IMR-90 (cell line): ENCODE data around the gene FCMR. TPM values are rescaled to one million over a fixed set of nuclear protein-coding genes. Genes with fewer than 3 reads are reported as not detected.

Source experiments
- ATAC-seq: fragments of 200-7000 bp; cut with Tn5 transposase; 2 replicates; pipeline ENCODE4 v1.9.1; 2020; ENCODE audit warnings: low read depth, mild to moderate bottlenecking, moderate library complexity
- BruUV-seq: library from RNA; stranded (reverse); fragments of 400-500 nt; replicated peaks from 2 replicates; lab custom pipeline; 2021; lab: Mats Ljungman, UMichigan
- CTCF ChIA-PET: fragments of 300-600 bp; formaldehyde crosslinking; extraction: SDS; loops from one replicate; lab custom pipeline; 2021; ENCODE audit warnings: antibody characterized with exemption; lab: Yijun Ruan, JAX
- POLR2A ChIA-PET: fragments of 300-600 bp; sonication (Branson Sonifier 250); formaldehyde crosslinking; loops from one replicate; lab custom pipeline; 2022; ENCODE audit warnings: antibody characterized with exemption; ENCODE audit not compliant: unreplicated experiment; lab: Charles Lee
- DNase-seq: peaks from one replicate; pipeline ENCODE4 v3.0.0; 2013
- H2AFZ ChIP-seq: replicated peaks from 2 replicates; pipeline ENCODE3; 2013; ENCODE audit warnings: low read length, mild to moderate bottlenecking; ENCODE audit not compliant: poor library complexity
- H2AK5ac ChIP-seq: 2 replicates; pipeline ENCODE4 v1.6.1; 2013; ENCODE audit warnings: low read depth, low read length, inconsistent platforms
- H2AK9ac ChIP-seq: replicated peaks from 2 replicates; pipeline ENCODE3; 2013; ENCODE audit warnings: mild to moderate bottlenecking, low read depth, low read length, moderate library complexity; ENCODE audit not compliant: poor library complexity
- H2BK120ac ChIP-seq: 2 replicates; pipeline ENCODE4 v1.6.1; 2013; ENCODE audit warnings: low read depth, low read length, inconsistent platforms
- H2BK15ac ChIP-seq: 3 replicates; pipeline ENCODE4 v1.6.1; 2013; ENCODE audit warnings: low read depth, low read length, inconsistent platforms
- H2BK20ac ChIP-seq: 2 replicates; pipeline ENCODE4 v1.6.1; 2013; ENCODE audit warnings: low read depth, mild to moderate bottlenecking, inconsistent platforms, low read length, moderate library complexity
- H2BK5ac ChIP-seq: 2 replicates; pipeline ENCODE4 v1.6.1; 2013; ENCODE audit warnings: mild to moderate bottlenecking, low read depth, low read length, inconsistent platforms; ENCODE audit not compliant: poor library complexity, severe bottlenecking
- H3K14ac ChIP-seq: replicated peaks from 2 replicates; pipeline ENCODE4 v1.6.1; 2013; ENCODE audit warnings: low read depth, low read length, inconsistent platforms
- H3K18ac ChIP-seq: 2 replicates; pipeline ENCODE4 v1.6.1; 2013; ENCODE audit warnings: low read depth, low read length, control low read depth
- H3K23ac ChIP-seq: 2 replicates; pipeline ENCODE4 v1.6.1; 2013; ENCODE audit warnings: low read depth, low read length, inconsistent platforms
- H3K27ac ChIP-seq: 2 replicates; pipeline ENCODE4 v1.5.1; 2013; ENCODE audit warnings: mild to moderate bottlenecking, control low read depth, low read length; ENCODE audit not compliant: insufficient read depth
- H3K27me3 ChIP-seq: 2 replicates; pipeline ENCODE4 v1.6.1; 2013; ENCODE audit warnings: low read length; ENCODE audit not compliant: control insufficient read depth, insufficient read depth
- H3K36me3 ChIP-seq: 2 replicates; pipeline ENCODE4 v1.6.1; 2013; ENCODE audit warnings: low read length, mixed read lengths; ENCODE audit not compliant: control insufficient read depth, insufficient read depth
- H3K4ac ChIP-seq: 2 replicates; pipeline ENCODE4 v1.6.1; 2013; ENCODE audit warnings: low read depth, low read length, inconsistent platforms
- H3K4me1 ChIP-seq: 2 replicates; pipeline ENCODE4 v1.6.1; 2013; ENCODE audit warnings: low read length, mixed read lengths; ENCODE audit not compliant: control insufficient read depth, insufficient read depth
- H3K4me2 ChIP-seq: 2 replicates; pipeline ENCODE4 v1.6.1; 2013; ENCODE audit warnings: low read depth, mild to moderate bottlenecking, control low read depth, low read length, moderate library complexity
- H3K4me3 ChIP-seq: 2 replicates; pipeline ENCODE4 v1.5.1; 2013; ENCODE audit warnings: low read depth, mild to moderate bottlenecking, control low read depth, low read length, moderate library complexity; ENCODE audit not compliant: insufficient read depth
- H3K56ac ChIP-seq: 2 replicates; pipeline ENCODE4 v1.6.1; 2013; ENCODE audit warnings: low read length, inconsistent platforms; ENCODE audit not compliant: insufficient read depth; ENCODE audit errors: extremely low read depth
- H3K79me1 ChIP-seq, 2 experiments: 2 replicates each; pipeline ENCODE4 v1.6.1; 2013; ENCODE audit warnings: low read length in 2 of 2, inconsistent platforms in 1 of 2, low read depth in 1 of 2
- H3K9ac ChIP-seq: 2 replicates; pipeline ENCODE4 v1.6.1; 2013; ENCODE audit warnings: low read depth, low read length, control low read depth
- H3K9me1 ChIP-seq: 2 replicates; pipeline ENCODE4 v1.6.1; 2013; ENCODE audit warnings: low read length, inconsistent platforms; ENCODE audit not compliant: insufficient read depth
- H3K9me3 ChIP-seq: 2 replicates; pipeline ENCODE4 v1.6.1; 2013; ENCODE audit warnings: low read length; ENCODE audit not compliant: control insufficient read depth, insufficient read depth
- H4K20me1 ChIP-seq: 2 replicates; pipeline ENCODE4 v1.6.1; 2013; ENCODE audit warnings: low read length, inconsistent platforms; ENCODE audit not compliant: insufficient read depth
- H4K5ac ChIP-seq: 2 replicates; pipeline ENCODE4 v1.6.1; 2013; ENCODE audit warnings: mild to moderate bottlenecking, low read depth, low read length, control low read depth
- H4K8ac ChIP-seq, 2 experiments: 2 replicates each; pipeline ENCODE4 v1.6.1; 2013; ENCODE audit warnings: low read depth in 2 of 2, low read length in 2 of 2, control low read depth in 1 of 2, inconsistent platforms in 1 of 2
- H4K91ac ChIP-seq: 2 replicates; pipeline ENCODE4 v1.6.1; 2013; ENCODE audit warnings: low read depth, low read length, inconsistent platforms; ENCODE audit not compliant: insufficient read depth
- CEBPB ChIP-seq: IDR thresholded peaks from 2 replicates; pipeline ENCODE4 v1.6.1; 2012; ENCODE audit warnings: low read depth, low read length, improper control_type of control experiment
- CHD1 ChIP-seq: IDR thresholded peaks from 2 replicates; pipeline ENCODE4 v1.6.1; 2012; ENCODE audit warnings: low read depth, low read length, improper control_type of control experiment
- FOS ChIP-seq: fragments of 150-350 bp; IDR thresholded peaks from 2 replicates; pipeline ENCODE4 v1.6.1; 2016; ENCODE audit warnings: low read depth, low read length
- MXI1 ChIP-seq: IDR thresholded peaks from 2 replicates; pipeline ENCODE4 v1.6.1; 2012; ENCODE audit warnings: low read depth, mild to moderate bottlenecking, low read length, moderate library complexity, borderline replicate concordance
- POLR2A ChIP-seq: IDR thresholded peaks from 2 replicates; pipeline ENCODE4 v1.6.1; 2012; ENCODE audit warnings: mild to moderate bottlenecking, low read depth, low read length
- RFX5 ChIP-seq: IDR thresholded peaks from 2 replicates; pipeline ENCODE4 v1.8.0; 2012; ENCODE audit warnings: low read depth, mild to moderate bottlenecking, low read length, moderate library complexity
- SMC3 ChIP-seq: fragments of 150-350 bp; IDR thresholded peaks from 2 replicates; pipeline ENCODE4 v1.6.1; 2016; ENCODE audit warnings: low read depth, mild to moderate bottlenecking, antibody characterized with exemption, low read length, moderate library complexity
- WGBS, 2 experiments: methylation state at CpG; one replicate each; pipeline versions ENCODE4 v1.1.5 to v1.1.7; 2013; ENCODE audit warnings: missing lambda C conversion rate in 2 of 2; ENCODE audit not compliant: insufficient read length in 1 of 2; ENCODE audit errors: extremely low coverage in 2 of 2; 5-methylcytosine and 5-hydroxymethylcytosine counted together
- dilution Hi-C: fragments of 300-500 bp; cut with HindIII; formaldehyde crosslinking; loops from one replicate; pipeline ENCODE4 v1.14.3; 2018; ENCODE audit warnings: low sequenced_read_pairs; ENCODE audit not compliant: unreplicated experiment
- in situ Hi-C: fragments of 300-500 bp; cut with MboI; formaldehyde crosslinking; loops from 3 replicates; pipeline ENCODE4 v1.14.3; 2019; ENCODE audit warnings: low sequenced_read_pairs, inconsistent platforms, mixed read lengths
- intact Hi-C: fragments of 100-400 bp; cut with micrococcal nuclease; formaldehyde crosslinking; loops from 2 replicates; pipeline ENCODE4 v1.10.0; 2022
- polyA plus RNA-seq, 3 experiments: library from polyadenylated mRNA; depleted of rRNA; stranded (reverse); fragments of >200 nt; gene quantifications; 2 replicates each; pipeline ENCODE4 v1.2.3, GENCODE V29; 2012; ENCODE audit warnings: low replicate concordance in 1 of 3
- total RNA-seq: library from RNA; depleted of rRNA; stranded (reverse); fragments of >200 nt; gene quantifications from 2 replicates; pipeline ENCODE4 v1.2.3, GENCODE V29; 2012
- TF ChIP-seq, protein P1 (sequence below): conservative IDR thresholded peaks from 2 replicates; pipeline ENCODE4 v1.5.1; 2012; ENCODE audit warnings: mild to moderate bottlenecking, low read depth, low read length, improper control_type of control experiment

Gene FCMR
- total and polyA plus RNA-seq, 2 of the 4 experiments (the other 2 are of a cell fraction), result 0.09 TPM; not detected in 1

- H3K18ac ChIP-seq, result no peak overlapping the region
- no peak overlapping the region for H2BK120ac ChIP-seq
- H2AK9ac ChIP-seq, result no peak overlapping the region
- no TSS peak for BruUV-seq
- no peak overlapping the region for H3K9ac ChIP-seq
- no peak overlapping the region for H2AFZ ChIP-seq
- TF ChIP-seq SMC3, result no peak
- no peak for TF ChIP-seq CHD1
- TF ChIP-seq, protein P1, sequence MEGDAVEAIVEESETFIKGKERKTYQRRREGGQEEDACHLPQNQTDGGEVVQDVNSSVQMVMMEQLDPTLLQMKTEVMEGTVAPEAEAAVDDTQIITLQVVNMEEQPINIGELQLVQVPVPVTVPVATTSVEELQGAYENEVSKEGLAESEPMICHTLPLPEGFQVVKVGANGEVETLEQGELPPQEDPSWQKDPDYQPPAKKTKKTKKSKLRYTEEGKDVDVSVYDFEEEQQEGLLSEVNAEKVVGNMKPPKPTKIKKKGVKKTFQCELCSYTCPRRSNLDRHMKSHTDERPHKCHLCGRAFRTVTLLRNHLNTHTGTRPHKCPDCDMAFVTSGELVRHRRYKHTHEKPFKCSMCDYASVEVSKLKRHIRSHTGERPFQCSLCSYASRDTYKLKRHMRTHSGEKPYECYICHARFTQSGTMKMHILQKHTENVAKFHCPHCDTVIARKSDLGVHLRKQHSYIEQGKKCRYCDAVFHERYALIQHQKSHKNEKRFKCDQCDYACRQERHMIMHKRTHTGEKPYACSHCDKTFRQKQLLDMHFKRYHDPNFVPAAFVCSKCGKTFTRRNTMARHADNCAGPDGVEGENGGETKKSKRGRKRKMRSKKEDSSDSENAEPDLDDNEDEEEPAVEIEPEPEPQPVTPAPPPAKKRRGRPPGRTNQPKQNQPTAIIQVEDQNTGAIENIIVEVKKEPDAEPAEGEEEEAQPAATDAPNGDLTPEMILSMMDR, result no peak
- TF ChIP-seq RFX5, result no peak
- TF ChIP-seq POLR2A, result no peak
- TF ChIP-seq MXI1, result no peak
- TF ChIP-seq FOS, result no peak
- TF ChIP-seq CEBPB, result no peak
- intact Hi-C loops (no loop called here), dilution Hi-C loops (no loop called here), in situ Hi-C loops (no loop called here)
- POLR2A ChIA-PET, result no interaction called here
- DNase-seq (no peak), ATAC-seq (no peak)
- no peak overlapping the region for H4K8ac ChIP-seq
- no peak overlapping the region for H2BK20ac ChIP-seq
- H3K27me3 ChIP-seq, result peaks cover 9% of the 10 kb centered on the region; the same call in 1 of the 2 replicates
- H2AK5ac ChIP-seq, result no peak overlapping the region
- no peak overlapping the region for H2BK5ac ChIP-seq
- 53% methylated on average over 4 of the region's 6 CpGs; no CpG with 5 or more reads in 1 of the 2 experiments for WGBS, 2 experiments
- H3K9me3 ChIP-seq, result no peaks in the 10 kb centered on the region
- no peak overlapping the region for H3K56ac ChIP-seq
- H4K20me1 ChIP-seq, result no peaks in the 10 kb centered on the region
- no peaks in the 10 kb centered on the region for H3K79me1 ChIP-seq
- no peak overlapping the region for H3K23ac ChIP-seq
- H2BK15ac ChIP-seq, result no peak overlapping the region
- no peak overlapping the region for H4K91ac ChIP-seq
- H4K5ac ChIP-seq, result no peak overlapping the region
- H3K4me2 ChIP-seq, result no peak overlapping the region
- H3K27ac ChIP-seq, result no peak overlapping the region
- H3K14ac ChIP-seq, result no peak overlapping the region
- H3K9me1 ChIP-seq, result no peaks in the 10 kb centered on the region
- H3K4me3 ChIP-seq, result no peak overlapping the region
- no peaks in the 10 kb centered on the region for H3K36me3 ChIP-seq
- no peak overlapping the region for H3K4ac ChIP-seq
- H3K4me1 ChIP-seq, result no peaks in the 10 kb centered on the region; the same call in 1 of the 2 replicates
- CTCF ChIA-PET, result interaction anchor here (0.9 kb wide), 1 partner anchor 19 kb away, joined by 3 read pairs; no protein-coding TSS in a partner anchor
Observed at GRCh38 chr1:206931709-206932108, 10.0 kb upstream of the FCMR start.
